Neural cell (in vitro differentiated cells): ENCODE measurements around the gene AHNAK2. TPM values are rescaled to one million over a fixed set of nuclear protein-coding genes. Genes with fewer than 3 reads are reported as not detected.

Source experiments
- H2AFZ ChIP-seq: fragments of 200-600, 300-800 bp; sonication (generic), shearing (Covaris generic); 2 replicates; pipeline ENCODE4 v1.6.0; 2014; ENCODE audit warnings: low read depth, mild to moderate bottlenecking, antibody characterized with exemption, low read length, moderate library complexity
- H3F3A ChIP-seq: fragments of 200-600 bp; shearing (Covaris generic); 2 replicates; pipeline ENCODE4 v1.6.1; 2016; ENCODE audit warnings: mild to moderate bottlenecking, moderate library complexity, mixed read lengths, antibody characterized with exemption, low read length; ENCODE audit not compliant: insufficient read depth, poor library complexity, severe bottlenecking
- H3K27ac ChIP-seq: fragments of 200-600, 300-800 bp; sonication (generic), shearing (Covaris generic); 2 replicates; pipeline ENCODE4 v1.5.1; 2014; ENCODE audit warnings: mild to moderate bottlenecking, low read length, moderate library complexity
- H3K27me3 ChIP-seq: fragments of 300-800, 200-600 bp; sonication (generic), shearing (Covaris generic); 2 replicates; pipeline ENCODE4 v1.6.0; 2014; ENCODE audit warnings: mild to moderate bottlenecking, low read depth, low read length, moderate library complexity; ENCODE audit not compliant: insufficient read depth
- H3K36me3 ChIP-seq: fragments of 300-800, 200-600 bp; sonication (generic), shearing (Covaris generic); 2 replicates; pipeline ENCODE4 v1.5.1; 2014; ENCODE audit warnings: mild to moderate bottlenecking, antibody characterized with exemption, low read length, moderate library complexity; ENCODE audit not compliant: insufficient read depth
- H3K4me2 ChIP-seq: fragments of 300-800, 200-600 bp; sonication (generic), shearing (Covaris generic); 2 replicates; pipeline ENCODE4 v1.6.0; 2014; ENCODE audit warnings: mild to moderate bottlenecking, low read length
- H3K4me3 ChIP-seq: fragments of 300-800, 200-600 bp; sonication (generic), shearing (Covaris generic); 2 replicates; pipeline ENCODE4 v1.5.1; 2014; ENCODE audit warnings: mild to moderate bottlenecking, low read length, moderate library complexity
- H3K79me2 ChIP-seq: fragments of 200-600 bp; shearing (Covaris generic); replicated peaks from 2 replicates; pipeline ENCODE4 v1.6.0; 2014; ENCODE audit warnings: mild to moderate bottlenecking, low read length, moderate library complexity; ENCODE audit not compliant: insufficient read depth
- H3K9ac ChIP-seq: fragments of 300-800, 200-600 bp; sonication (generic), shearing (Covaris generic); 2 replicates; pipeline ENCODE4 v1.6.1; 2016; ENCODE audit warnings: mild to moderate bottlenecking, low read length, mixed read lengths
- H3K9me2 ChIP-seq: fragments of 200-600 bp; shearing (Covaris generic); 2 replicates; pipeline ENCODE4 v1.6.1; 2016; ENCODE audit warnings: mild to moderate bottlenecking, low read length, mixed read lengths; ENCODE audit not compliant: insufficient read depth
- H3K9me3 ChIP-seq: fragments of 200-600, 300-800 bp; sonication (generic), shearing (Covaris generic); 2 replicates; pipeline ENCODE4 v1.6.1; 2016; ENCODE audit warnings: mild to moderate bottlenecking, mixed run types, low read length, moderate library complexity, mixed read lengths
- H4K20me1 ChIP-seq: fragments of 200-600 bp; shearing (Covaris generic); 2 replicates; pipeline ENCODE4 v1.6.1; 2016; ENCODE audit warnings: mild to moderate bottlenecking, mixed run types; ENCODE audit not compliant: insufficient read depth
- EP300 ChIP-seq: fragments of 450-650 bp; conservative IDR thresholded peaks from 2 replicates; pipeline ENCODE4 v1.6.1; 2014; ENCODE audit warnings: antibody characterized with exemption, mild to moderate bottlenecking, moderate library complexity; ENCODE audit not compliant: poor library complexity, severe bottlenecking
- EZH2 ChIP-seq: fragments of 200-600, 300-800 bp; shearing (Covaris generic), sonication (generic); IDR thresholded peaks from 2 replicates; pipeline ENCODE4 v1.6.1; 2014; ENCODE audit warnings: antibody characterized with exemption, low read length, borderline replicate concordance, mild to moderate bottlenecking; ENCODE audit not compliant: insufficient read depth, poor library complexity, severe bottlenecking
- MXI1 ChIP-seq: fragments of 450-650 bp; conservative IDR thresholded peaks from 2 replicates; pipeline ENCODE4 v1.6.1; 2014; ENCODE audit warnings: antibody characterized with exemption, mild to moderate bottlenecking; ENCODE audit not compliant: poor library complexity, severe bottlenecking
- POLR2AphosphoS5 ChIP-seq: IDR thresholded peaks from 2 replicates; pipeline ENCODE4 v1.6.1; 2012
- RAD21 ChIP-seq: fragments of 450-650 bp; conservative IDR thresholded peaks from 2 replicates; pipeline ENCODE4 v1.6.1; 2014; ENCODE audit warnings: antibody characterized with exemption, mild to moderate bottlenecking, moderate library complexity
- SMC3 ChIP-seq: fragments of 450-650 bp; conservative IDR thresholded peaks from 2 replicates; pipeline ENCODE4 v1.6.1; 2014; ENCODE audit warnings: antibody characterized with exemption, mild to moderate bottlenecking, moderate library complexity; ENCODE audit not compliant: poor library complexity
- TAF1 ChIP-seq: IDR thresholded peaks from 2 replicates; pipeline ENCODE4 v1.6.1; 2012; ENCODE audit warnings: low read depth
- polyA plus RNA-seq: library from polyadenylated mRNA; depleted of rRNA; stranded (reverse); fragments of >200 nt; gene quantifications from 2 replicates; pipeline ENCODE4 v1.2.3, GENCODE V29; 2014
- TF ChIP-seq, protein P1 (sequence below): fragments of 450-650 bp; IDR thresholded peaks from 2 replicates; pipeline ENCODE4 v1.5.1; 2014; ENCODE audit warnings: antibody characterized with exemption, mild to moderate bottlenecking, moderate library complexity; ENCODE audit not compliant: poor library complexity, severe bottlenecking
- TF ChIP-seq, protein P2 (sequence below): IDR thresholded peaks from 2 replicates; pipeline ENCODE4 v1.6.1; 2012; ENCODE audit warnings: borderline replicate concordance

The AHNAK2 gene
- polyA plus RNA-seq, 1 donor from 2014 or later: 1.4 TPM

DNA sequence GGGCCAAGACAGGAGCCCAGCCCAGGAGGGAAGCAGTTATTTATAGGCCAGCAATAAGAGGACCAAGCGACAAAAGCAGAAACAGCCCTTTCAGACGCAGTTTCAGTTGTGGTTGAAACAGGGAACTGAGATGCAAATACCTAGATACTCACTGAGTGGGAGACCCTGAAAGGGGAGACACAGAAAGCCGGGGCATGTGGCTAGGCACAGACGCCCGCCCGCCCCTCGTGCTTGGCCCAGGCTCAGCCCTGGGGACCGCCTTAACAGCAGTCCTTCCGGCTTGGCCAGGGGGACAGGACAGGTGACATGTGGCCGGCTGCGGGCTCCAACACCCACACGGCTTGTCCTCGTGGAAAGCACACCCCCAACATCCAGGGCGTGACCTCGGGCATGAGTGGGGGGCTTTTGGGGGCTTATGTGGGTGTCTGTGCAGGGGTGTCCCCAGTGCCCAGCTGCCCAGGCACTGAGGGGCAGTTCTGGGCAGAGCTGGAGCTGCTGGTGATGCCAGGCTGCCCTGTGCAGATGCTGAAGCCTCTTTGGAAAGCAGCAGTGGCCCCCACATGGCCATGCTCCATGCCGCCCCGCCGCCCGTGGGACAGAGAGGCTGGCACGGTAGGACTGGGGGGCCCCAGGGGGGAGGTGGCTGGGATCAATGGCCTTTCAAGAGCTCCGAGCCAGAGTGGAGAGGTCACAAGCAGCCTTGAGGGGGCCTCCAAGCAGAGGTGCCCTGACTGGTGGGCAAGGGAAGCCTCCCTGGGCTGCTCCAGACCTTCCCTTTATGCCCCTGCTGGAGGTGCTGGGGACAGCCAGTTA is 51.3 kb downstream of the AHNAK2 start:
- H4K20me1 ChIP-seq: no peaks in the 10 kb centered on the region
- H2AFZ ChIP-seq: no peak overlapping the region
- H3K4me2 ChIP-seq: no peak overlapping the region
- H3K4me3 ChIP-seq: no peak overlapping the region
- no peak overlapping the region for H3K9ac ChIP-seq
- H3K9me3 ChIP-seq: no peaks in the 10 kb centered on the region
- H3K27me3 ChIP-seq: peaks cover 11% of the 10 kb centered on the region
- H3F3A ChIP-seq: no peaks in the 10 kb centered on the region
- TF ChIP-seq, protein P1, sequence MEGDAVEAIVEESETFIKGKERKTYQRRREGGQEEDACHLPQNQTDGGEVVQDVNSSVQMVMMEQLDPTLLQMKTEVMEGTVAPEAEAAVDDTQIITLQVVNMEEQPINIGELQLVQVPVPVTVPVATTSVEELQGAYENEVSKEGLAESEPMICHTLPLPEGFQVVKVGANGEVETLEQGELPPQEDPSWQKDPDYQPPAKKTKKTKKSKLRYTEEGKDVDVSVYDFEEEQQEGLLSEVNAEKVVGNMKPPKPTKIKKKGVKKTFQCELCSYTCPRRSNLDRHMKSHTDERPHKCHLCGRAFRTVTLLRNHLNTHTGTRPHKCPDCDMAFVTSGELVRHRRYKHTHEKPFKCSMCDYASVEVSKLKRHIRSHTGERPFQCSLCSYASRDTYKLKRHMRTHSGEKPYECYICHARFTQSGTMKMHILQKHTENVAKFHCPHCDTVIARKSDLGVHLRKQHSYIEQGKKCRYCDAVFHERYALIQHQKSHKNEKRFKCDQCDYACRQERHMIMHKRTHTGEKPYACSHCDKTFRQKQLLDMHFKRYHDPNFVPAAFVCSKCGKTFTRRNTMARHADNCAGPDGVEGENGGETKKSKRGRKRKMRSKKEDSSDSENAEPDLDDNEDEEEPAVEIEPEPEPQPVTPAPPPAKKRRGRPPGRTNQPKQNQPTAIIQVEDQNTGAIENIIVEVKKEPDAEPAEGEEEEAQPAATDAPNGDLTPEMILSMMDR: no peak
- TF ChIP-seq RAD21 (no peak), EZH2 (no peak), MXI1 (no peak), TAF1 (no peak), EP300 (no peak), POLR2AphosphoS5 (no peak)
- no peaks in the 10 kb centered on the region for H3K79me2 ChIP-seq
- H3K36me3 ChIP-seq: no peaks in the 10 kb centered on the region
- H3K27ac ChIP-seq: no peak overlapping the region
- H3K9me2 ChIP-seq: no peaks in the 10 kb centered on the region

DNA sequence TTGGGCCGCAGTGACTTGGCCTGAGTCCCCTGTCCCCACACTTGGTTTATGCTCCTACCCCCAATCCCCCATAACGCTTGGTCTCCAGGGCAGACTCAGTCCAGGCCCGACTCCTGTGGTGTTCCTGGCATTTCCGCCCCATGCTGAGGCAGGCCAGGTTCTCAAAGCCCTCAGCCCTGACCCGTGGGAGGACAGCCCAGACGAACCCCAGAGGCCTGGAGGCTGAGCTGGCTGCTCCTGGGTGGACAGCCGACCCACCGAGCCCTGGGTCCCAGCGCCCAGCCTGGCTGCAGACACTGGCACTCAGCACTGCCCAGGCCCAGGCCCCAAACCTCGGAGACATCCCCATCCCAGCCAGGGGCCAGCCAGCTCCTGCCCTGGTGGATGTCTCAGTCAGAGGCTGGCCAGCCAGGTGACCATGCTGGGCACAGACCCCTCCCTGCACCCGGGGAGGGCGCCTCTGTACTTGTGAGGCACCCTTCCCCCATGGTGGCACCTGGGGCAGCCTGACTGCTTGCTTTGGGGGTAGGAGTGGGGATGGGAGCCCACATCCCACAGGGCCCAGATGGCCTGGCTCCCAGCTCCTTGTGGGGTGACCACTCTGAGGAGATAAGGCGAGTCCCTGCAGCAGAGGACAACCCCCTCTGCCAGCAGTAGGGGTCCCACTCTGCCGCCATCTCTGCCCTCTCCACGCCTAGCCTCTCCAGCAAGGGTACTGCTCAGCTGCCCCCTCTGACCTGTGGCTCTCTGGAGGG is 52.1 kb downstream of the AHNAK2 start:
- H3K9me3 ChIP-seq: no peaks in the 10 kb centered on the region
- H3K9ac ChIP-seq: no peak overlapping the region
- H3K4me2 ChIP-seq: no peak overlapping the region
- no peaks in the 10 kb centered on the region for H3K79me2 ChIP-seq
- H3K9me2 ChIP-seq: no peaks in the 10 kb centered on the region
- H3K36me3 ChIP-seq: no peaks in the 10 kb centered on the region
- H4K20me1 ChIP-seq: no peaks in the 10 kb centered on the region
- TF ChIP-seq EZH2 (no peak), SMC3 (no peak), TAF1 (no peak), RAD21 (no peak), EP300 (no peak), MXI1 (no peak), POLR2AphosphoS5 (no peak)
- TF ChIP-seq, protein P2, sequence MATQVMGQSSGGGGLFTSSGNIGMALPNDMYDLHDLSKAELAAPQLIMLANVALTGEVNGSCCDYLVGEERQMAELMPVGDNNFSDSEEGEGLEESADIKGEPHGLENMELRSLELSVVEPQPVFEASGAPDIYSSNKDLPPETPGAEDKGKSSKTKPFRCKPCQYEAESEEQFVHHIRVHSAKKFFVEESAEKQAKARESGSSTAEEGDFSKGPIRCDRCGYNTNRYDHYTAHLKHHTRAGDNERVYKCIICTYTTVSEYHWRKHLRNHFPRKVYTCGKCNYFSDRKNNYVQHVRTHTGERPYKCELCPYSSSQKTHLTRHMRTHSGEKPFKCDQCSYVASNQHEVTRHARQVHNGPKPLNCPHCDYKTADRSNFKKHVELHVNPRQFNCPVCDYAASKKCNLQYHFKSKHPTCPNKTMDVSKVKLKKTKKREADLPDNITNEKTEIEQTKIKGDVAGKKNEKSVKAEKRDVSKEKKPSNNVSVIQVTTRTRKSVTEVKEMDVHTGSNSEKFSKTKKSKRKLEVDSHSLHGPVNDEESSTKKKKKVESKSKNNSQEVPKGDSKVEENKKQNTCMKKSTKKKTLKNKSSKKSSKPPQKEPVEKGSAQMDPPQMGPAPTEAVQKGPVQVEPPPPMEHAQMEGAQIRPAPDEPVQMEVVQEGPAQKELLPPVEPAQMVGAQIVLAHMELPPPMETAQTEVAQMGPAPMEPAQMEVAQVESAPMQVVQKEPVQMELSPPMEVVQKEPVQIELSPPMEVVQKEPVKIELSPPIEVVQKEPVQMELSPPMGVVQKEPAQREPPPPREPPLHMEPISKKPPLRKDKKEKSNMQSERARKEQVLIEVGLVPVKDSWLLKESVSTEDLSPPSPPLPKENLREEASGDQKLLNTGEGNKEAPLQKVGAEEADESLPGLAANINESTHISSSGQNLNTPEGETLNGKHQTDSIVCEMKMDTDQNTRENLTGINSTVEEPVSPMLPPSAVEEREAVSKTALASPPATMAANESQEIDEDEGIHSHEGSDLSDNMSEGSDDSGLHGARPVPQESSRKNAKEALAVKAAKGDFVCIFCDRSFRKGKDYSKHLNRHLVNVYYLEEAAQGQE: no peak
- TF ChIP-seq, protein P1: no peak
- H3K27ac ChIP-seq: no peak overlapping the region
- H2AFZ ChIP-seq: no peak overlapping the region
- peaks cover 3% of the 10 kb centered on the region for H3K27me3 ChIP-seq
- H3K4me3 ChIP-seq: no peak overlapping the region
- H3F3A ChIP-seq: no peaks in the 10 kb centered on the region
